Thymus (tissue), 11 donors: ENCODE measurements around the gene SLC45A3. TPM values are rescaled to one million over a fixed set of nuclear protein-coding genes. Genes with fewer than 3 reads are reported as not detected.
A peak's percentile ranks its signal among the peaks of the same experiment; 100 is the strongest.

Source experiments
- DNase-seq, 9 donors: peaks; one replicate each; pipeline ENCODE4 v3.0.0-alpha.2; 2013; ENCODE audit warnings: low spot score in 9 of 9, low read depth in 6 of 9, missing footprints in 1 of 9
- H3K27ac ChIP-seq, 2 donors: one replicate each; pipeline ENCODE4 v1.5.1; 2013; ENCODE audit warnings: control low read depth in 1 of 2, low read depth in 1 of 2, low read length in 1 of 2, mild to moderate bottlenecking in 1 of 2, moderate library complexity in 1 of 2
- H3K27me3 ChIP-seq, 2 donors: one replicate each; pipeline ENCODE4 v1.5.1; 2013; ENCODE audit warnings: low read length in 1 of 2; ENCODE audit not compliant: control insufficient read depth in 2 of 2, insufficient read depth in 1 of 2
- H3K36me3 ChIP-seq, 2 donors: one replicate each; pipeline ENCODE4 v1.5.1; 2013; ENCODE audit warnings: low read length in 1 of 2, mild to moderate bottlenecking in 1 of 2, moderate library complexity in 1 of 2; ENCODE audit not compliant: control insufficient read depth in 2 of 2, insufficient read depth in 2 of 2
- H3K4me1 ChIP-seq, 2 donors: one replicate each; pipeline ENCODE4 v1.5.1; 2013; ENCODE audit warnings: low read length in 2 of 2; ENCODE audit not compliant: control insufficient read depth in 2 of 2, insufficient read depth in 2 of 2
- H3K4me3 ChIP-seq, 2 donors: one replicate each; pipeline ENCODE4 v1.5.1; 2013; ENCODE audit warnings: low read length in 2 of 2, control low read depth in 1 of 2, mild to moderate bottlenecking in 1 of 2
- H3K9me3 ChIP-seq, 2 donors: one replicate each; pipeline ENCODE4 v1.5.1; 2013; ENCODE audit warnings: low read length in 1 of 2, mild to moderate bottlenecking in 1 of 2; ENCODE audit not compliant: control insufficient read depth in 2 of 2, insufficient read depth in 1 of 2
- WGBS: extraction: QIAGEN DNeasy Blood & Tissue Kit; methylation state at CpG from one replicate; pipeline ENCODE4 v1.1.7; 2013; 5-methylcytosine and 5-hydroxymethylcytosine counted together
- polyA plus RNA-seq: library from polyadenylated mRNA; stranded (reverse); fragments of 200-250 nt; gene quantifications from one replicate; pipeline ENCODE4 v1.2.3, GENCODE V29; 2013
- total RNA-seq: library from RNA; stranded (reverse); fragments of 120-200 nt; gene quantifications from one replicate; pipeline ENCODE4 v1.2.4, GENCODE V29; 2013
- donor health status: healthy.

The SLC45A3 gene
- total and polyA plus RNA-seq, 2 donors: 0.94 TPM

- Histone ChIP-seq H3K4me1 (peaks cover 0 to 11% of the 10 kb centered on the region in 2 donors), H3K36me3 (no peaks in the 10 kb centered on the region)
Measured at GRCh38 chr1:205665201-205666045, 14.9 kb downstream of the SLC45A3 start.

GRCh38 chr1:205664399-205665017 is 15.8 kb downstream of the SLC45A3 start:
- H3K27ac ChIP-seq: no peak overlapping the region

More at GRCh38 chr1:205665201-205666045, 14.9 kb downstream of the SLC45A3 start:
- H3K27ac ChIP-seq: no peak overlapping the region
- no peak overlapping the region for H3K4me3 ChIP-seq
- 54% methylated on average over 9 of the region's 9 CpGs for WGBS
- no peak for DNase-seq
- H3K27me3 ChIP-seq: peaks cover 0 to 2% of the 10 kb centered on the region in 2 donors
- H3K9me3 ChIP-seq: no peaks in the 10 kb centered on the region

GRCh38 chr1:205663286-205663936 is 16.9 kb downstream of the SLC45A3 start:
- DNase-seq: no peak
- Histone ChIP-seq H3K4me1 (peaks cover 0 to 19% of the 10 kb centered on the region in 2 donors), H3K36me3 (no peaks in the 10 kb centered on the region), H3K4me3 (no peak overlapping the region), H3K9me3 (no peaks in the 10 kb centered on the region), H3K27ac (no peak overlapping the region), H3K27me3 (no peaks in the 10 kb centered on the region)
- 97% methylated on average over 18 of the region's 18 CpGs for WGBS

More at GRCh38 chr1:205664399-205665017, 15.8 kb downstream of the SLC45A3 start:
- DNase-seq: no peak
- Histone ChIP-seq H3K4me1 (peaks cover 0 to 15% of the 10 kb centered on the region in 2 donors), H3K4me3 (no peak overlapping the region), H3K27me3 (no peaks in the 10 kb centered on the region), H3K9me3 (no peaks in the 10 kb centered on the region), H3K36me3 (no peaks in the 10 kb centered on the region)
- WGBS: 92% methylated on average over 19 of the region's 19 CpGs

- WGBS: 97% methylated on average over 24 of the region's 24 CpGs
- H3K27ac ChIP-seq: no peak overlapping the region
- no peak overlapping the region for H3K4me3 ChIP-seq
- H3K9me3 ChIP-seq: no peaks in the 10 kb centered on the region
- H3K4me1 ChIP-seq: peaks cover 0 to 19% of the 10 kb centered on the region in 2 donors
- H3K27me3 ChIP-seq: no peaks in the 10 kb centered on the region
- no peak for DNase-seq
- H3K36me3 ChIP-seq: no peaks in the 10 kb centered on the region
Measured at GRCh38 chr1:205662791-205663190, 17.5 kb downstream of the SLC45A3 start.

GRCh38 chr1:205662135-205662738 is 18.1 kb downstream of the SLC45A3 start:
- Histone ChIP-seq H3K27ac (no peak overlapping the region), H3K36me3 (no peaks in the 10 kb centered on the region), H3K9me3 (no peaks in the 10 kb centered on the region), H3K4me1 (peaks cover 0 to 19% of the 10 kb centered on the region in 2 donors), H3K27me3 (no peaks in the 10 kb centered on the region), H3K4me3 (no peak overlapping the region)
- WGBS: 97% methylated on average over 15 of the region's 15 CpGs
- DNase-seq: no peak

- DNase-seq: no peak
- Histone ChIP-seq H3K4me1 (peaks cover 0 to 19% of the 10 kb centered on the region in 2 donors), H3K27me3 (no peaks in the 10 kb centered on the region), H3K4me3 (no peak overlapping the region), H3K36me3 (no peaks in the 10 kb centered on the region), H3K27ac (no peak overlapping the region), H3K9me3 (no peaks in the 10 kb centered on the region)
- 95% methylated on average over 16 of the region's 16 CpGs for WGBS
Measured at GRCh38 chr1:205661429-205662134, 18.7 kb downstream of the SLC45A3 start.

GRCh38 chr1:205660361-205660760 is 19.9 kb downstream of the SLC45A3 start:
- DNase-seq: no peak
- H3K4me3 ChIP-seq: no peak overlapping the region
- peaks cover 0 to 16% of the 10 kb centered on the region in 2 donors for H3K4me1 ChIP-seq
- no peaks in the 10 kb centered on the region for H3K36me3 ChIP-seq
- no peaks in the 10 kb centered on the region for H3K27me3 ChIP-seq
- 83% methylated on average over 8 of the region's 8 CpGs for WGBS
- H3K9me3 ChIP-seq: no peaks in the 10 kb centered on the region
- no peak overlapping the region for H3K27ac ChIP-seq

- Histone ChIP-seq H3K27ac (no peak overlapping the region), H3K4me3 (no peak overlapping the region), H3K36me3 (no peaks in the 10 kb centered on the region), H3K27me3 (no peaks in the 10 kb centered on the region), H3K4me1 (peaks cover 0 to 13% of the 10 kb centered on the region in 2 donors), H3K9me3 (no peaks in the 10 kb centered on the region)
- DNase-seq: peak; percentile 41 to 83 (median 66)
- 71% methylated on average over 20 of the region's 20 CpGs for WGBS
Measured at GRCh38 chr1:205658943-205659581, 21.2 kb downstream of the SLC45A3 start.
